ENCODE results near the gene ABCC9.

ABCC9 gene

GRCh38 chr12:21775133-21775820 is 165.9 kb downstream of the ABCC9 start:
- DNase-seq (ENCODE audit: low spot score) = no peak
- no peak for TF ChIP-seq CTCF (IDR thresholded peaks at IDR 0.05; ENCODE audit: extremely low read depth, missing control alignments)

- DNase-seq (ENCODE audit: low spot score) = no peak
These were observed 166.7 kb downstream of the ABCC9 start, which contains the start of gene KCNJ8 for GRCh38 chr12:21774358-21775132. Gene KCNJ8, minus strand, starts transcription at chr12:21774706. Its CDS starts 1,090 bp downstream, at chr12:21773616.

GRCh38 chr12:21773806-21774205 is 167.4 kb downstream of the ABCC9 start:
- no peak for DNase-seq (ENCODE audit: low spot score)
- TF ChIP-seq CTCF (IDR thresholded peaks at IDR 0.05; ENCODE audit: extremely low read depth, missing control alignments) = no peak

More at GRCh38 chr12:21774358-21775132, 166.7 kb downstream of the ABCC9 start, which contains the start of gene KCNJ8:
- TF ChIP-seq CTCF (IDR thresholded peaks at IDR 0.05; ENCODE audit: extremely low read depth, missing control alignments) = no peak

GRCh38 chr12:21773263-21773741 is 167.9 kb downstream of the ABCC9 start:
- TF ChIP-seq CTCF (IDR thresholded peaks at IDR 0.05; ENCODE audit: extremely low read depth, missing control alignments) = no peak
- no peak for DNase-seq (ENCODE audit: low spot score)

- DNase-seq (ENCODE audit: low spot score) = no peak
- no peak for TF ChIP-seq CTCF (IDR thresholded peaks at IDR 0.05; ENCODE audit: extremely low read depth, missing control alignments)
These were observed 169.9 kb downstream of the ABCC9 start for GRCh38 chr12:21771311-21771710.

- no peak for TF ChIP-seq CTCF (IDR thresholded peaks at IDR 0.05; ENCODE audit: extremely low read depth, missing control alignments)
- DNase-seq (ENCODE audit: low spot score) = no peak
These were observed 171.9 kb downstream of the ABCC9 start for GRCh38 chr12:21769307-21769706.

- no peak for DNase-seq (ENCODE audit: low spot score)
- TF ChIP-seq CTCF (IDR thresholded peaks at IDR 0.05; ENCODE audit: extremely low read depth, missing control alignments) = no peak
These were observed 174.8 kb downstream of the ABCC9 start for GRCh38 chr12:21766403-21766802.
